Tibial nerve (tissue), 3 donors: ENCODE results near the gene ADRA1B.

Experiments
- POLR2A ChIP-seq, 2 donors: fragments of 450-650 bp; IDR thresholded peaks; one replicate each; pipeline ENCODE4 v1.6.1; 2017; ENCODE audit warnings: antibody characterized with exemption in 2 of 2, mild to moderate bottlenecking in 2 of 2, moderate library complexity in 2 of 2
- TF ChIP-seq, protein P1 (sequence below), 5 experiments: fragments of 200-600 bp in 3 of 5; fragments of 450-650 bp in 2 of 5; sonication (generic) in 3 of 5; IDR thresholded peaks; one replicate each; pipeline ENCODE4 v1.5.1; 2016 to 2019; ENCODE audit warnings: antibody characterized with exemption in 5 of 5, mild to moderate bottlenecking in 3 of 5, moderate library complexity in 2 of 5

DNA sequence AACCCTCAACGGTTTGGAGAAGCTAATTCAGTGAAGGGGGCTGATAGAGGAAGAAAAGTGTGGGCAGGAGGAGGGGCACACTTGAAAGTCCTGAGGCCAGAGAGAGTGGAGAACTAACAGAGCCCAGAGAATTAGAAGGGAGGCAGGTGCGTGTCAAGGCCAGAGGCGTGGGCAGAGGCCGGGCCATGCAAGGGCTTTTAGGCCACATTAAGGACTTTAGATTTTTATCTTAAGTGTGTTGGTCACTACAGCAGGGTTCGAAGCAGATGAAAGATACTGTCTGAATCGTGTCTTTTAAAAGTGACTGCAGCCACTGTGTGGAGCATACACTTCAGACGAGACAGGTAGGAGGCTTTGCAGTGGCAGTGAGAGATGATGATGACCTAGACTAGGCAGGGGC is 6.7 kb downstream of the ADRA1B start:
- TF ChIP-seq, protein P1, sequence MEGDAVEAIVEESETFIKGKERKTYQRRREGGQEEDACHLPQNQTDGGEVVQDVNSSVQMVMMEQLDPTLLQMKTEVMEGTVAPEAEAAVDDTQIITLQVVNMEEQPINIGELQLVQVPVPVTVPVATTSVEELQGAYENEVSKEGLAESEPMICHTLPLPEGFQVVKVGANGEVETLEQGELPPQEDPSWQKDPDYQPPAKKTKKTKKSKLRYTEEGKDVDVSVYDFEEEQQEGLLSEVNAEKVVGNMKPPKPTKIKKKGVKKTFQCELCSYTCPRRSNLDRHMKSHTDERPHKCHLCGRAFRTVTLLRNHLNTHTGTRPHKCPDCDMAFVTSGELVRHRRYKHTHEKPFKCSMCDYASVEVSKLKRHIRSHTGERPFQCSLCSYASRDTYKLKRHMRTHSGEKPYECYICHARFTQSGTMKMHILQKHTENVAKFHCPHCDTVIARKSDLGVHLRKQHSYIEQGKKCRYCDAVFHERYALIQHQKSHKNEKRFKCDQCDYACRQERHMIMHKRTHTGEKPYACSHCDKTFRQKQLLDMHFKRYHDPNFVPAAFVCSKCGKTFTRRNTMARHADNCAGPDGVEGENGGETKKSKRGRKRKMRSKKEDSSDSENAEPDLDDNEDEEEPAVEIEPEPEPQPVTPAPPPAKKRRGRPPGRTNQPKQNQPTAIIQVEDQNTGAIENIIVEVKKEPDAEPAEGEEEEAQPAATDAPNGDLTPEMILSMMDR (IDR thresholded peaks at IDR 0.05) = no peak
- TF ChIP-seq POLR2A (IDR thresholded peaks at IDR 0.05) = no peak
